ENCODE results near the gene TACC3. TPM values are rescaled to one million over a fixed set of nuclear protein-coding genes. Genes with fewer than 3 reads are reported as not detected.

Gene TACC3
- 54.0 and 69.0 TPM in 2 replicates for total RNA-seq (2014; rRNA removed; shearing (Covaris generic))

GRCh38 chr4:1721003-1721665 lies at the start of gene TACC3, which contains the start of gene TMEM129:
TSS of gene TACC3 (plus strand) at chr4:1721521. CDS start at chr4:1723422, 1,901 bp downstream.
TSS of gene TMEM129 (minus strand) at chr4:1721323. CDS start at chr4:1720837, 486 bp downstream.
- peak; percentile 100 for DNase-seq
- Histone ChIP-seq H3K27me3 (ENCODE audit: control insufficient read depth, insufficient read depth, low read length) (no peaks in the 10 kb centered on the region), H3K4me3 (ENCODE audit: insufficient read depth, low read depth, low read length) (peak within 1 kb of the TSS; percentile 98), H3K36me3 (replicated peaks; ENCODE audit: control insufficient read depth, insufficient read depth, low read length) (peaks cover 25% of the 10 kb centered on the region)

DNA sequence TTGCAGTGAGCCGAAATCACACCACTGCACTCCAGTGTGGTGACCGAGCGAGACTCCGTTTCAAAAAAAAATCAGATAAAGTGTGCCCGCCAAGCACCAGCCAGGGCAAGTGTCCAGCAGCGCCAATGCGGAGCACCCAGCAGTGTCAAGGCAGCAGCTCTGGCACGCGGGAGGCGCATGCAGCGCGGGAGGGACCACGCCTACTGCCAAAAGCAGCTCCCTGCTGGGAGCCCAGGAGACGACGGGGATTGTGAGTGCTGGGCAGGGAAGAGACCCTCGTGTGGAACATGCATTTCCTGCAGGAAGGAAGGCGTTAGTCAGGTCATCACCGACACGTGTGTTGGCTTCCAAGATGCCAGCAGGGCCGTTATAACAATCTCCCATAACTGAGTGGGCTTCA lies 47.6 kb upstream of the TACC3 start:
- Histone ChIP-seq H3K36me3 (replicated peaks; ENCODE audit: control insufficient read depth, insufficient read depth, low read length) (no peaks in the 10 kb centered on the region), H3K4me3 (ENCODE audit: insufficient read depth, low read depth, low read length) (no peak overlapping the region), H3K27me3 (ENCODE audit: control insufficient read depth, insufficient read depth, low read length) (no peaks in the 10 kb centered on the region)
- peak; percentile 51 for DNase-seq

- Histone ChIP-seq H3K4me3 (ENCODE audit: insufficient read depth, low read depth, low read length) (no peak overlapping the region), H3K27me3 (ENCODE audit: control insufficient read depth, insufficient read depth, low read length) (no peaks in the 10 kb centered on the region), H3K36me3 (replicated peaks; ENCODE audit: control insufficient read depth, insufficient read depth, low read length) (no peaks in the 10 kb centered on the region)
- peak; percentile 68 for DNase-seq
These were observed 46.6 kb upstream of the TACC3 start for GRCh38 chr4:1674682-1675081.

GRCh38 chr4:1675136-1675801 lies 46.1 kb upstream of the TACC3 start:
- H3K27me3 ChIP-seq (ENCODE audit: control insufficient read depth, insufficient read depth, low read length): no peaks in the 10 kb centered on the region
- peak; percentile 42 for DNase-seq
- H3K36me3 ChIP-seq (replicated peaks; ENCODE audit: control insufficient read depth, insufficient read depth, low read length): no peaks in the 10 kb centered on the region
- no peak overlapping the region for H3K4me3 ChIP-seq (ENCODE audit: insufficient read depth, low read depth, low read length)

DNA sequence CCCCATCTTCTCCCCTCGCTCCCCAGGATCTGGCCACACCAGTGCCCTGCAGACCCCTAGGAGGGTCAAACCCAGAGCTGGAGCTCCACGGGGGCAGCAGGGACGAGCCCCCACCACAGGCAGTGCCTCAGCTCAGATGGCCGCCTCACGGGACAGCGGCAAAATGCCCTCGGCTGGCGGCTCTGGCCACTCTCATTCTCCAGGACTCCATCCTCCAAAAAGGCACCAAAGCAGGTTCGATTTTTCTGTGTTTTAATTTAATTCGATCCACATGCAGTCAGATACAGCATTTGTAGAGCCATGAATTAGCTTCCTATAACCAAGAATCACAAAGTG lies 45.6 kb upstream of the TACC3 start:
- Histone ChIP-seq H3K4me3 (ENCODE audit: insufficient read depth, low read depth, low read length) (no peak overlapping the region), H3K36me3 (replicated peaks; ENCODE audit: control insufficient read depth, insufficient read depth, low read length) (no peaks in the 10 kb centered on the region), H3K27me3 (ENCODE audit: control insufficient read depth, insufficient read depth, low read length) (no peaks in the 10 kb centered on the region)
- peak; percentile 37 for DNase-seq

DNA sequence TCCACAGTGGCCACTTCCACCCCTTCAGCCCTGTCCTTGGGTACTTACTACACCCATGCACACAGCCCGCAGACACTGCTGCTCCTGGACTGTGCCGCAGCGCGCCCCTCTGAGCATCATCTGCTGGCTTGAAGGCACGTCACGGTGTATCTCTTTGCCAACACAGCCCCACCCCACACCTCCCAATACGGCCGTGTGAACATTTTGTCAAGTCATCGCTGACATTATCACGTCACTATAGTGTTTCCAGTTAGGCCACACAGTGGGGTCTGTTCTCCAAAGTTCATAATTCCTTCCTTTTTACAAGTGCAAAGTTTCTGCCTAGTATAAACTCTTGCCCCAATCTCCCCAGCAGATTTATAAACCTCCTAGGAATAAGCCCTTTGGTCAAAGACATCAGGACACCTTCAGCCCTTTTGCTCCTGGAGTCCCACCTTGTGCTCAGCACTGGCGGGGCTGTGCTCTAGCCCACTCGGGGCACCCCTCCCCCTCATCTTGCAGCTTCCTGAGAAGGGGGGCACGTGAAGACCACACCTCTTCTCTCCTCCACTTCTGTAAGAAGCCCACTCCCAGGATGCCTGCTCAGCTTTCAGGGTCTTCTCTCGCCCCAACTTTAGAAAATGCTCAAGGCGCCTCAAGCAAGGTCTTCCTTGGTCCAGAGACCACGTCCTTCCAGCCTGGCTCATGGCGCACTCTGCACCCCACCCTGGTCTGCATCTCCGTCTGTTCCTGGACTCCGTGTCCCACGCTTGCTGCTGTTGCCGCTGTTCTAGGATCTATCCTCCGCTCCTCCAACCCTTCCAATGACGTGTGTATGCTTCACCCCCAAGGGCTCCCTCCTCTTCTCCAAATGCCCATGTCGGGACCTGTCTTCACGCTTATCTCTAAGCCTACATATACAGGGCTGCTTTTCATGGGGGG lies 44.5 kb upstream of the TACC3 start:
- Histone ChIP-seq H3K27me3 (ENCODE audit: control insufficient read depth, insufficient read depth, low read length) (no peaks in the 10 kb centered on the region), H3K4me3 (ENCODE audit: insufficient read depth, low read depth, low read length) (no peak overlapping the region), H3K36me3 (replicated peaks; ENCODE audit: control insufficient read depth, insufficient read depth, low read length) (no peaks in the 10 kb centered on the region)
- peak; percentile 35 for DNase-seq

GRCh38 chr4:1678244-1678643 lies 43.1 kb upstream of the TACC3 start:
- no peaks in the 10 kb centered on the region for H3K36me3 ChIP-seq (replicated peaks; ENCODE audit: control insufficient read depth, insufficient read depth, low read length)
- DNase-seq: no peak
- peaks cover 8% of the 10 kb centered on the region for H3K27me3 ChIP-seq (ENCODE audit: control insufficient read depth, insufficient read depth, low read length)
- H3K4me3 ChIP-seq (ENCODE audit: insufficient read depth, low read depth, low read length): no peak overlapping the region

- Histone ChIP-seq H3K27me3 (ENCODE audit: control insufficient read depth, insufficient read depth, low read length) (peaks cover 15% of the 10 kb centered on the region), H3K4me3 (ENCODE audit: insufficient read depth, low read depth, low read length) (no peak overlapping the region), H3K36me3 (replicated peaks; ENCODE audit: control insufficient read depth, insufficient read depth, low read length) (no peaks in the 10 kb centered on the region)
- DNase-seq: peak; percentile 41
These were observed 38.5 kb upstream of the TACC3 start for GRCh38 chr4:1682860-1683259.

DNA sequence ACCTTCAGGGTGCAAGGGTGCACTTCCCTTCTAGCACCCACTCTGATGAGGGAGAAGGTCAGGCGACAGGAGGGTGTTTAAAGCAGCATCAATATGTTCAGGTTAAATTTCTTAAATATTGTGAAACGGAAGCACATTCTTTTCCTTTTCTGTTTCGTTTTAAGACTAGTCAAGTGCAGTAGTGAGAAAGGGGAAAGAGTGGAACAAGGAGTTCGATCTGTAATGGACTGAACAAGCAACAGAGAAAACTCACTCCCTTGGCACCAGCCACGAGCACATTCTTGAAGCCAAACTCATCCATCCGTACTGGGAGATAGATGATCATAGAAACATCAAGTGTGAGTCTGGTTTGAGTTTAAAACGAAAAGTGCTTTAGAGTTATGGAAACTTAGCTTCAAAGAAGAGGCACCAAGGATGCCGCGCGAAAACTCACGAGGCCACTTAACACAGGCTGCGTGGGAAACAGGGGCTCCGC lies 38.0 kb upstream of the TACC3 start:
- no peak for DNase-seq
- H3K27me3 ChIP-seq (ENCODE audit: control insufficient read depth, insufficient read depth, low read length): peaks cover 15% of the 10 kb centered on the region
- no peaks in the 10 kb centered on the region for H3K36me3 ChIP-seq (replicated peaks; ENCODE audit: control insufficient read depth, insufficient read depth, low read length)
- peak overlapping the region; percentile 59 for H3K4me3 ChIP-seq (ENCODE audit: insufficient read depth, low read depth, low read length)

DNA sequence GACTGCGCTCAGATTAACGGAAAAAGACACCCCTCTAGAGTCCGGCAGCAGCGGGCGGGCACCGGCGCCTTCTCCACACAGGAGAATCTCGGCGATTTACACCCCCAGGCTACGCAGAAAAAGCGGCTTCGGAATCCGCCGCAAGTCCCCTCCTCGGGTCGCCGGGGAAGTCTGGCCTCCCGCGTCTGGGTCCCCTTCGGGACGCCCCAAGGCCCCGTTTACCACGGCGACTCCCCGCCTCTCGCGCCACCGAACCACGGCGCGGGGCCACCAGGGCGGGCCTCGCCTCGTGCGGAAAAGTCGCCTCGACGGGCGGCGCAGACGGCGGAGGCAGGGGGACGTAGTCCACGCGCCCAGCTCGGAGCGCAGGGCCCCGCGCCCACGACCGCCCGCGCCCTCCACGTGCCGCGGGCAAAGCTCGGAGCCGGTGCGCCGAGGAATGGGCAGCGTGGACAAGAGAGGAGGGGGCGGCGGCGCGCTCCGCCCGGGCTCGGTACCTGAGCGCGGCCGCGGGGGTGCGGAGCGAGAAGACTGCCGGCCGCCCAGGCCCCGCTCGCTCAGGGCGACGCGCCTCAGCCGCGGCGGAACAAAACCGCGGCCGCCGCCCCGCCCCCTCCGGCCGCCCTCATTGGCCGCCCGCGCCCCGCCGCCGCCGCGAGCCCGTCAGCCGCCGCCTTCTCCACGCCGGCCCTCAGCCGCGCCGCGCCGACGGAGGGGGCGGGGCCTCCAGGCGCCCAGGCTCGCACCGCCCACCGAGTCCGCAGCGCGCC lies 37.4 kb upstream of the TACC3 start, which contains the start of gene FAM53A:
Gene FAM53A (minus strand): TSS at position 578 of the 770 bp plus-strand sequence. CDS start 15,572 bp downstream, outside the sequence.
- H3K36me3 ChIP-seq (replicated peaks; ENCODE audit: control insufficient read depth, insufficient read depth, low read length): no peaks in the 10 kb centered on the region
- DNase-seq: peak; percentile 99
- H3K27me3 ChIP-seq (ENCODE audit: control insufficient read depth, insufficient read depth, low read length): peaks cover 15% of the 10 kb centered on the region
- H3K4me3 ChIP-seq (ENCODE audit: insufficient read depth, low read depth, low read length): peak within 1 kb of the TSS; percentile 59

- H3K4me3 ChIP-seq (ENCODE audit: insufficient read depth, low read depth, low read length): peak overlapping the region; percentile 42
- DNase-seq: peak; percentile 72
- no peaks in the 10 kb centered on the region for H3K36me3 ChIP-seq (replicated peaks; ENCODE audit: control insufficient read depth, insufficient read depth, low read length)
- peaks cover 15% of the 10 kb centered on the region for H3K27me3 ChIP-seq (ENCODE audit: control insufficient read depth, insufficient read depth, low read length)
These were observed 36.7 kb upstream of the TACC3 start for GRCh38 chr4:1684506-1685234.

DNA sequence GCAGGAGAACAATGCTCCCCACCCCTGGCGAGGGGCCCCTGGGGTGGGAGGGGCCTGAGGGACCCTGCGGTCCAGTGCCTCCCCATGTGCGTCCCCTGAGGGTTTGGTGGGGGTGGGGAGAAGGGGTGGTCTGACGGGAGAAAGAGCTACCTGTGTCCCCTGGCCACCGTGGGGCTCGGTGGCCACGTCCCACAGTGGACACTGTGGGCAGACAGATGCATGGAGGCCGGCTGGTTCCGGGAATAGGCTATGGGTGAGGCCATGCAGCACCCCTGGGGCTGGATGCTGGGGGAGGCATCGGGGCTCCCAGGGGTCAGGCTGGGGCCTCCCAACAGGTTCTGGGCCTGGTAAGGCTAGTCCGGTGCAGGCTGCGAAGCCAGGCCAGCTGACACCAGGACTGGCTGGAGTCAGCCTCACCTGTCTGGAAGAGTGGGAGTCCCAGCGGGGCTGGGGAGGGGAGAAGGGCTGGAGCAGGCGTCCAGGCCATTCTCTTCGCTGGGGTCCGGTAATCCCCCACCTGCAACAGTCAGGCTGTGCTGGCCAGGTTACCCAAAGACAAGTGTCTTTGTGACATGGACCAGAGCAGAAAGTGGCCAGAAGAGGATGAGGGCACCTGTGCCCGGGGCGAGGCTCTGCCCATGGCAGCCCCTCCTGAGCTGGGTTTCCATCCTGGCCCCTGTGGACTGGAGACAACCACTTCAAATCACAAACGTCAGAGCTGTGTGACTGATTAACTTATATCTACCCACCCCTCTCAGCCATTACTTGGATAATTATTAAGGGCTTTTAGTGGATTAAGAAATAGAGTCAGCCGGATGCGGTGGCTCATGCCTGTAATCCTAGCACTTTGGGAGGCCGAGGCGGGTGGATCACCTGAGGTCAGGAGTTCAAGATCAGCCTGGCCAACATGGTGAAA lies 35.8 kb upstream of the TACC3 start:
- Histone ChIP-seq H3K27me3 (ENCODE audit: control insufficient read depth, insufficient read depth, low read length) (peaks cover 15% of the 10 kb centered on the region), H3K36me3 (replicated peaks; ENCODE audit: control insufficient read depth, insufficient read depth, low read length) (no peaks in the 10 kb centered on the region; the same call in 1 of the 2 replicates), H3K4me3 (ENCODE audit: insufficient read depth, low read depth, low read length) (no peak overlapping the region)
- DNase-seq: peak; percentile 57
